Right lobe of liver (tissue), 4 donors: Measurements from ENCODE around the gene IFRD2.

ENCODE experiments used
- POLR2A ChIP-seq: fragments of 450-650 bp; IDR thresholded peaks from one replicate; pipeline ENCODE4 v1.6.1; 2017; ENCODE audit warnings: antibody characterized with exemption, mild to moderate bottlenecking
- TF ChIP-seq, protein P1 (sequence below), 4 donors: fragments of 200-600 bp in 3 of 4; fragments of 450-650 bp in 1 of 4; IDR thresholded peaks; one replicate each; pipeline versions ENCODE4 v1.5.1 to v1.8.0; 2016 to 2022; ENCODE audit warnings: antibody characterized with exemption in 4 of 4, mild to moderate bottlenecking in 2 of 4
- donor health status: DM: no; HTN: no; CAD: no.
- donor health status: DM: no; HTN: no; CAD: no.
- donor health status: DM: no; HTN: yes; CAD: no.

- TF ChIP-seq, protein P1, sequence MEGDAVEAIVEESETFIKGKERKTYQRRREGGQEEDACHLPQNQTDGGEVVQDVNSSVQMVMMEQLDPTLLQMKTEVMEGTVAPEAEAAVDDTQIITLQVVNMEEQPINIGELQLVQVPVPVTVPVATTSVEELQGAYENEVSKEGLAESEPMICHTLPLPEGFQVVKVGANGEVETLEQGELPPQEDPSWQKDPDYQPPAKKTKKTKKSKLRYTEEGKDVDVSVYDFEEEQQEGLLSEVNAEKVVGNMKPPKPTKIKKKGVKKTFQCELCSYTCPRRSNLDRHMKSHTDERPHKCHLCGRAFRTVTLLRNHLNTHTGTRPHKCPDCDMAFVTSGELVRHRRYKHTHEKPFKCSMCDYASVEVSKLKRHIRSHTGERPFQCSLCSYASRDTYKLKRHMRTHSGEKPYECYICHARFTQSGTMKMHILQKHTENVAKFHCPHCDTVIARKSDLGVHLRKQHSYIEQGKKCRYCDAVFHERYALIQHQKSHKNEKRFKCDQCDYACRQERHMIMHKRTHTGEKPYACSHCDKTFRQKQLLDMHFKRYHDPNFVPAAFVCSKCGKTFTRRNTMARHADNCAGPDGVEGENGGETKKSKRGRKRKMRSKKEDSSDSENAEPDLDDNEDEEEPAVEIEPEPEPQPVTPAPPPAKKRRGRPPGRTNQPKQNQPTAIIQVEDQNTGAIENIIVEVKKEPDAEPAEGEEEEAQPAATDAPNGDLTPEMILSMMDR (IDR thresholded peaks at IDR 0.05): no peak
- no peak for TF ChIP-seq POLR2A
These were observed 46.9 kb downstream of the IFRD2 start for GRCh38 chr3:50245251-50245745.
